ENCODE results near the gene TMCC2.

- no peak for TF ChIP-seq CTCF (IDR thresholded peaks at IDR 0.05)
- TF ChIP-seq EZH2 (IDR thresholded peaks at IDR 0.05; ENCODE audit: borderline replicate concordance, insufficient read depth, low read depth, low read length, poor library complexity, severe bottlenecking): no peak
Measured at GRCh38 chr1:205188098-205188497, 39.6 kb upstream of the TMCC2 start.
